ENCODE measurements around the gene KAT6B.

DNA sequence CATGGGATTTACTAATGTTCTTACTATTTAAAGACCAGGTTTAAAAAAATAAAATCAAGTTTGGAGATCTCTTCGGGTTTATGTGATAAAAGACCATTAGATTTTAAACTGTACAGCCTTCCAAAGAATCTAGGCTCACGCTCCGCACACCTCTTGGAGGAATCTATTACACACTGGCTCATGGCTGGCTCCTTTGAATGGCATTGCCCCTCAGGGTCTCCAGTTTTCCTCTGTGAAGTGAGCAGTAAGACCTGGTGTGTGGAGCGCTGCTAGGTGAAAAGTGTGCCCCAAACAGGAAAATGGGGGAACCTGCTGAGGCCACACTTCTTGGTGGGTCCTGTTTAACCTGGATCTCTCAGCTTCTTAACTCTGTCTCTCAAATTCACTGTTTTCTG, 142.3 kb downstream of the KAT6B start:
- TF ChIP-seq, protein P1, sequence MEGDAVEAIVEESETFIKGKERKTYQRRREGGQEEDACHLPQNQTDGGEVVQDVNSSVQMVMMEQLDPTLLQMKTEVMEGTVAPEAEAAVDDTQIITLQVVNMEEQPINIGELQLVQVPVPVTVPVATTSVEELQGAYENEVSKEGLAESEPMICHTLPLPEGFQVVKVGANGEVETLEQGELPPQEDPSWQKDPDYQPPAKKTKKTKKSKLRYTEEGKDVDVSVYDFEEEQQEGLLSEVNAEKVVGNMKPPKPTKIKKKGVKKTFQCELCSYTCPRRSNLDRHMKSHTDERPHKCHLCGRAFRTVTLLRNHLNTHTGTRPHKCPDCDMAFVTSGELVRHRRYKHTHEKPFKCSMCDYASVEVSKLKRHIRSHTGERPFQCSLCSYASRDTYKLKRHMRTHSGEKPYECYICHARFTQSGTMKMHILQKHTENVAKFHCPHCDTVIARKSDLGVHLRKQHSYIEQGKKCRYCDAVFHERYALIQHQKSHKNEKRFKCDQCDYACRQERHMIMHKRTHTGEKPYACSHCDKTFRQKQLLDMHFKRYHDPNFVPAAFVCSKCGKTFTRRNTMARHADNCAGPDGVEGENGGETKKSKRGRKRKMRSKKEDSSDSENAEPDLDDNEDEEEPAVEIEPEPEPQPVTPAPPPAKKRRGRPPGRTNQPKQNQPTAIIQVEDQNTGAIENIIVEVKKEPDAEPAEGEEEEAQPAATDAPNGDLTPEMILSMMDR (IDR thresholded peaks at IDR 0.05), result no peak
- TF ChIP-seq POLR2AphosphoS5 (IDR thresholded peaks at IDR 0.05), result no peak
- no peak for TF ChIP-seq POLR2A (IDR thresholded peaks at IDR 0.05; ENCODE audit: low read depth)
- TF ChIP-seq EP300 (IDR thresholded peaks at IDR 0.05), result no peak
